ENCODE data around the gene NPAS3.

DNA sequence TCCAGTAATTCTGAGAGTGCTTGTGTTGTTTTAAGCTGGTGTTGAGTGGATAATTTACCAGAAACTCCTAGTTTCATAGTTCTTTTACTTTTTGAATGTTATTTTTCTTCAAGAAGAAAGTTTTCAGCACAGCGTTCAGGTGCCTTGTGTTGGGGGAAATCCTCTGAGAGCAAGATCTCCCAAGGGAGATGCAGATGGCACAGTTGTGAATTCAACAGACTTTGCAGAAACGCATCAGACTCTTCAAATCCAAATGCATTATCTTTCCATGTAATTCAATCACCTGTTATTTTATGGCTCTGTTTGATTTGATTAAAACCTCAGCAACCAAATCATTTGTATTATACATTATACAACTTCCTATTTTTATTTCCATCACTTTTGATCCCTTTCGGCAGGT, 572.3 kb downstream of the NPAS3 start:
- TF ChIP-seq CTCF (conservative IDR thresholded peaks at IDR 0.05 in 1 of 2, IDR thresholded peaks at IDR 0.05 in 1 of 2; ENCODE audit: low read depth in 1 of 2, low read length in 2 of 2) (no peak), EZH2 (IDR thresholded peaks at IDR 0.05; ENCODE audit: low read length, missing control alignments) (no peak)
